H1 (cell line): Measurements from ENCODE around the gene BBLN. TPM values are rescaled to one million over a fixed set of nuclear protein-coding genes. Genes with fewer than 3 reads are reported as not detected.

Source experiments
- CTCF ChIP-seq, 3 experiments: IDR thresholded peaks; 1 replicate in 2 of 3; 2 replicates in 1 of 3; pipeline versions ENCODE4 v1.5.1 to v1.6.1; 2011; ENCODE audit warnings: low read length in 3 of 3, mild to moderate bottlenecking in 3 of 3, inconsistent platforms in 2 of 3, low read depth in 1 of 3, moderate library complexity in 1 of 3; ENCODE audit not compliant: insufficient read depth in 1 of 3; ENCODE audit errors: control extremely low read depth in 1 of 3
- GTF2F1 ChIP-seq: IDR thresholded peaks from 2 replicates; pipeline ENCODE4 v1.6.1; 2012; ENCODE audit warnings: low read depth, low read length, improper control_type of control experiment, borderline replicate concordance
- KDM4A ChIP-seq: IDR thresholded peaks from one replicate; pipeline ENCODE4 v1.7.1; 2012; ENCODE audit warnings: low read depth, mild to moderate bottlenecking, moderate library complexity, low read length, inconsistent platforms; ENCODE audit not compliant: severe bottlenecking
- USF2 ChIP-seq: IDR thresholded peaks from 2 replicates; pipeline ENCODE4 v1.6.1; 2011; ENCODE audit warnings: low read length, improper control_type of control experiment
- polyA plus RNA-seq, 7 experiments: library from polyadenylated mRNA; depleted of rRNA in 3 of 7; stranded (reverse) in 5 of 7; unstranded in 2 of 7; fragments of >200 nt in 5 of 7; fragments of 200-250 nt in 2 of 7; gene quantifications; 1 replicate in 5 of 7; 2 replicates in 1 of 7; 4 replicates in 1 of 7; pipeline versions ENCODE4 v1.2.1 to v1.2.3, GENCODE V29; 2011 to 2013; ENCODE audit warnings: missing spikeins in 2 of 7, mixed read lengths in 2 of 7
- total RNA-seq: library from RNA; stranded (reverse); fragmentation: NEBNext Ultra II Directional; extraction: Animal tissue kit (Norgen Biotek cat#: 25700); gene quantifications from 2 replicates; pipeline ENCODE4 v1.2.1, GENCODE V29; 2021

The BBLN gene
- total and polyA plus RNA-seq, 2 of the 8 experiments (the other 6 are each of a cell fraction or from before 2014, with no cell fraction given) = 63.1 to 164 TPM

GRCh38 chr9:128138001-128138400, 22.1 kb upstream of the BBLN start (continued):
- TF ChIP-seq CTCF (IDR thresholded peaks at IDR 0.05; ENCODE audit: control extremely low read depth in 1 of 3, insufficient read depth in 1 of 3, low read depth in 1 of 3, low read length in 3 of 3) = no peak
- TF ChIP-seq GTF2F1 = no peak
- TF ChIP-seq USF2 = no peak
- no peak for TF ChIP-seq KDM4A
